ENCODE data around the gene TENM4. TPM values are rescaled to one million over a fixed set of nuclear protein-coding genes. Genes with fewer than 3 reads are reported as not detected.

TENM4 gene
- total RNA-seq, 2 experiments from 2014 or later: not detected

DNA sequence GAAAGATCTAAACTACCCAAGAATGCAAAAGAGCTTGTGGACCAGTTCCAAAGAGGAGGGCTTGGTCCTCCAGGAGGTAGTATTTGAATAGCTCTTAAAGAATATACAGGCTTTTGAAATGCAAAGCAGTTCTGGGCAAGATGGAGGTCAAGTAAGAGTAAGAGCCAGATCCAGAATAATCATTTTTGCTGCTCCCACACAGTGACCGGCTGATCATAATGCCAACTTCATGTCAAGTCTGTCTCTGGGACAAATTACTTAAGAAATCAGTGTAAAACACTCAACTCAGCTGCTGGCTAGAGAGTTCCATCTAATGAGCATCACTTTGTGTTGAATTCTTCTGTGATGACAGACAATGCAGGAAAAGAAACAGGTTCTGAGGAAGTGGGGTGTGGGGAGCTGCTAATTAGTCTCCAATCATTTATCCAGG is 615.2 kb downstream of the TENM4 start:
- no peak for TF ChIP-seq CTCF (conservative IDR thresholded peaks at IDR 0.05; ENCODE audit: low read length)
- TF ChIP-seq EZH2phosphoT487 (IDR thresholded peaks at IDR 0.05; ENCODE audit: borderline replicate concordance, low read depth, low read length): no peak
- Histone ChIP-seq H3K4me1 (ENCODE audit: insufficient read depth, low read length, poor library complexity, severe bottlenecking) (no peaks in the 10 kb centered on the region), H4K20me1 (ENCODE audit: insufficient read depth, low read length) (no peaks in the 10 kb centered on the region), H3K9me2 (ENCODE audit: insufficient read depth, low read length) (no peaks in the 10 kb centered on the region), H3K9me3 (ENCODE audit: low read length) (no peaks in the 10 kb centered on the region), H3K79me2 (ENCODE audit: insufficient read depth, low read depth, low read length) (no peaks in the 10 kb centered on the region), H3K4me3 (ENCODE audit: low read depth, low read length, poor library complexity, severe bottlenecking) (no peak overlapping the region), H3K27ac (ENCODE audit: low read depth, low read length, poor library complexity, severe bottlenecking) (no peak overlapping the region), H3K36me3 (ENCODE audit: insufficient read depth, low read length) (no peaks in the 10 kb centered on the region), H3K4me2 (ENCODE audit: low read length) (no peak overlapping the region), H2AFZ (ENCODE audit: low read length) (no peak overlapping the region)
- no peak for DNase-seq (ENCODE audit: low spot score)
- CTCF ChIA-PET (ENCODE audit: unreplicated experiment): no interaction called here
- intact Hi-C loops (cut with micrococcal nuclease; ENCODE audit: unreplicated experiment): no loop called here
- no TSS peak for BruUV-seq (replicated peaks)
- POLR2A ChIA-PET: no interaction called here

- CTCF ChIA-PET (ENCODE audit: unreplicated experiment): no interaction called here
- no peak overlapping the region for H2AFZ ChIP-seq (ENCODE audit: low read length)
These were observed 617.2 kb downstream of the TENM4 start for GRCh38 chr11:78823588-78823987.

More at GRCh38 chr11:78823588-78823987, 617.2 kb downstream of the TENM4 start:
- Histone ChIP-seq H3K27ac (ENCODE audit: low read depth, low read length, poor library complexity, severe bottlenecking) (no peak overlapping the region), H3K79me2 (ENCODE audit: insufficient read depth, low read depth, low read length) (no peaks in the 10 kb centered on the region), H3K4me2 (ENCODE audit: low read length) (no peak overlapping the region), H3K36me3 (ENCODE audit: insufficient read depth, low read length) (no peaks in the 10 kb centered on the region), H3K9me3 (ENCODE audit: low read length) (no peaks in the 10 kb centered on the region), H3K4me3 (ENCODE audit: low read depth, low read length, poor library complexity, severe bottlenecking) (no peak overlapping the region), H3K9me2 (ENCODE audit: insufficient read depth, low read length) (no peaks in the 10 kb centered on the region), H3K4me1 (ENCODE audit: insufficient read depth, low read length, poor library complexity, severe bottlenecking) (no peaks in the 10 kb centered on the region), H4K20me1 (ENCODE audit: insufficient read depth, low read length) (no peaks in the 10 kb centered on the region)
- no TSS peak for BruUV-seq (replicated peaks)
- no peak for TF ChIP-seq EZH2phosphoT487 (IDR thresholded peaks at IDR 0.05; ENCODE audit: borderline replicate concordance, low read depth, low read length)
- no peak for TF ChIP-seq CTCF (conservative IDR thresholded peaks at IDR 0.05; ENCODE audit: low read length)
- intact Hi-C loops (cut with micrococcal nuclease; ENCODE audit: unreplicated experiment): no loop called here
- no peak for DNase-seq (ENCODE audit: low spot score)
- POLR2A ChIA-PET: no interaction called here
